ENCODE data around the gene TANC2.

Gene TANC2

DNA sequence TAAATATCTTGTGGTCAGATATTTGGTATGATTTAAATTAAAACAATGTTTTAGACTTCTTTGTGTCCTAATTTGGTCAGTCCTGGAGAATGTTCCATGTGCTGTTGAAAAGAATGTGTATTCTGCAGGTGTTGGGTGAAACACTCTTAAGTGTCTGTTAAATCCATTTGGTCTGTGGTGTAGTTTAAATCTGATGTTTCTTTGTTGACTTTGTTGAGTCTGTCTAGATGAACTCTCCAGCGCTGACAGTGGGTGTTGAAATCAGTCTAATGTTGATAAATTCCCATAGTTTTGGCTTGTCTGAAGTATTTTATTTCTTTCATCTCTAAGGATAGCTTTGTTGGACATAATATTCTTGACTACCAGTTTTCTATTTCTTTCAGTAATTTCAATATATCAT lies 18.8 kb downstream of the TANC2 start:
- Histone ChIP-seq H3K4me3 (ENCODE audit: low read depth in 1 of 2, low read length in 2 of 2) (no peak overlapping the region), H3K27ac (ENCODE audit: low read depth, low read length) (no peak overlapping the region), H3K9me3 (ENCODE audit: low read length) (peaks cover 6% of the 10 kb centered on the region), H3K27me3 (ENCODE audit: control insufficient read depth in 1 of 2, insufficient read depth in 2 of 2, low read length in 2 of 2) (no peaks in the 10 kb centered on the region), H3K4me1 (ENCODE audit: insufficient read depth, low read length) (no peaks in the 10 kb centered on the region), H3K9ac (ENCODE audit: low read length) (no peak overlapping the region), H3K36me3 (ENCODE audit: insufficient read depth, low read length) (no peaks in the 10 kb centered on the region)

DNA sequence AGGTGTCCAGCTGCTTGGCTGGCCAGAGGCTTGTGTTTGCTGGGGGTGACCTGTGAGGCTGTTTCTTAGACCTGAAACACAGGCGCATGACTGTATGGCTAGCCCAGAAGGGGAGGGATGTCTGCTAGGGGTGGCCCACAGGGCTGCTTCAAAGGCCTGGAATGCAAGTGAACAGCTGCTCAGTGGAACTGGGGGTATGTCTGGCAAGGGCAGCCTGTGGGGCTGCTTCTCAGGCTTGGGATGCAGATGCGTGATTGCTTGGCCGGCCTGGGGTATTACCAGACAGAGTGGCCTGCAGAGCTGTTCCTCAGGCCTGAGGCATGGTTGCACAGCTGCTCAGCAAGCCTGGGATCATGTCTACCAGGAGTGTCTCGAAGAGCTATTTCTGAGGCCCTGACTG lies 20.5 kb downstream of the TANC2 start:
- Histone ChIP-seq H3K36me3 (ENCODE audit: insufficient read depth, low read length) (no peaks in the 10 kb centered on the region), H3K9me3 (ENCODE audit: low read length) (peaks cover 6% of the 10 kb centered on the region), H3K4me1 (ENCODE audit: insufficient read depth, low read length) (no peaks in the 10 kb centered on the region), H3K27me3 (ENCODE audit: control insufficient read depth in 1 of 2, insufficient read depth in 2 of 2, low read length in 2 of 2) (no peaks in the 10 kb centered on the region), H3K27ac (ENCODE audit: low read depth, low read length) (no peak overlapping the region), H3K9ac (ENCODE audit: low read length) (no peak overlapping the region), H3K4me3 (ENCODE audit: low read depth in 1 of 2, low read length in 2 of 2) (no peak overlapping the region)

DNA sequence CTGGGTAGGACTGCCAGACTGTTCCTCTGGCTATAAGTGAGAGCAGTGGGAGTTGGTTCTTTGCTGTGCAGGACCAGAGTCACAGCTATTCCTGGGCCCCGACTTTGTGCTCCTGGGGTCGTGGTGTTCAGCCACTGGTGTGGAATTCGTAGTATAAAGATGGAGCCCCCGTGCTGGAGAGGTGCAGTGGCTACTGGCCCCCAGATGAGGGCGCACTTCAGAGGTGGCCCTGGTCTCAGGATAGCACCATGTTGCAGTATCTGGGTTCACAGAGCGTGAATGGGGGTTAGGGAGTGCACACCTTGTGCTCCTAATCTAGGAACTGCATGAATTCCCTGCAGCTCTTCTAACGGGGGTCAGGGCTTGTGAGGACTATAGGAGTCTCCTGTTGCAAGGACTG lies 21.1 kb downstream of the TANC2 start:
- Histone ChIP-seq H3K4me1 (ENCODE audit: insufficient read depth, low read length) (no peaks in the 10 kb centered on the region), H3K27me3 (ENCODE audit: control insufficient read depth in 1 of 2, insufficient read depth in 2 of 2, low read length in 2 of 2) (no peaks in the 10 kb centered on the region), H3K9ac (ENCODE audit: low read length) (no peak overlapping the region), H3K9me3 (ENCODE audit: low read length) (peaks cover 6% of the 10 kb centered on the region), H3K27ac (ENCODE audit: low read depth, low read length) (no peak overlapping the region), H3K36me3 (ENCODE audit: insufficient read depth, low read length) (no peaks in the 10 kb centered on the region), H3K4me3 (ENCODE audit: low read depth in 1 of 2, low read length in 2 of 2) (no peak overlapping the region)

DNA sequence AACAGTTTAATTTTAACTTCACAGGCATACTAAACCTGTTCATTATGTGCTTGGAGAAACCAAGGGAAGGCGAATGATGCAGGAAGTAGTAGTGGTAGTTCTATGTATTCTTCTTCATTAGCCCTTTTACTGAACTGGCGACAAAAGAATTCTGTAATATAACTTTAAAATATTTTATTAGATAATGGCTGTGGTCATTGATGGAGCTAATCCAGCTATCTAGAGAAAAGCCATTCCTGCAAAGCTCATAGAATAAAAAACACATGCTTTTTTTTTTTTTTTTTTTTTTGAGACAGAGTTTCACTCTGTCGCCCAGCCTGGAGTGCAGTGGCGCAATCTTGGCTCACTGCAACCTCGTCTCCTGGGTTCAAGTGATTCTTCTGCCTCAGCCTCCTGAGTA lies 23.5 kb downstream of the TANC2 start:
- H3K27me3 ChIP-seq (ENCODE audit: control insufficient read depth in 1 of 2, insufficient read depth in 2 of 2, low read length in 2 of 2): no peaks in the 10 kb centered on the region
- H3K4me3 ChIP-seq (ENCODE audit: low read depth in 1 of 2, low read length in 2 of 2): no peak overlapping the region

DNA sequence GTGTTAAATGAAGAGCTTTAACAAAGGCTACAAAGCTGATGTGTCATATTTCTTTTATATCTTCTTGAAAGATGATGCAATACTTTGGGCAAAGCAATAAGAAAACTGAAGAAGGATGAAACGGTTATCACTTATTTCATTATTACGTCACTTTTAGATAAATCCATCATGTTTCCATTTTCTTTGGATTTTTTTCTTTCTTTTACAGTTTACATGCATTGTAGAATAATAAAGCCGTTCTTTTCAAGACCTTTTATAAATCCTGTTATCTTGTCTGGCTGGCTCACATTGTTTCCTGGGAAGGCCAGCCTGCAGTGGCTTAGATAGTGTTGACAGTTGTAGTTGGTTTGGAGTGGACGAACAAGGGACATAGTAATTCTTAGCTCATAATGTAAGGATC lies 28.9 kb downstream of the TANC2 start:
- Histone ChIP-seq H3K36me3 (ENCODE audit: insufficient read depth, low read length) (no peaks in the 10 kb centered on the region), H3K9ac (ENCODE audit: low read length) (no peak overlapping the region), H3K4me1 (ENCODE audit: insufficient read depth, low read length) (no peaks in the 10 kb centered on the region), H3K9me3 (ENCODE audit: low read length) (no peaks in the 10 kb centered on the region), H3K4me3 (ENCODE audit: low read depth in 1 of 2, low read length in 2 of 2) (no peak overlapping the region), H3K27me3 (ENCODE audit: control insufficient read depth in 1 of 2, insufficient read depth in 2 of 2, low read length in 2 of 2) (no peaks in the 10 kb centered on the region), H3K27ac (ENCODE audit: low read depth, low read length) (no peak overlapping the region)

More for the DNA sequence above, 23.5 kb downstream of the TANC2 start:
- H3K9ac ChIP-seq (ENCODE audit: low read length): no peak overlapping the region
- no peaks in the 10 kb centered on the region for H3K9me3 ChIP-seq (ENCODE audit: low read length)
- H3K4me1 ChIP-seq (ENCODE audit: insufficient read depth, low read length): no peaks in the 10 kb centered on the region
- H3K36me3 ChIP-seq (ENCODE audit: insufficient read depth, low read length): no peaks in the 10 kb centered on the region
- H3K27ac ChIP-seq (ENCODE audit: low read depth, low read length): no peak overlapping the region

DNA sequence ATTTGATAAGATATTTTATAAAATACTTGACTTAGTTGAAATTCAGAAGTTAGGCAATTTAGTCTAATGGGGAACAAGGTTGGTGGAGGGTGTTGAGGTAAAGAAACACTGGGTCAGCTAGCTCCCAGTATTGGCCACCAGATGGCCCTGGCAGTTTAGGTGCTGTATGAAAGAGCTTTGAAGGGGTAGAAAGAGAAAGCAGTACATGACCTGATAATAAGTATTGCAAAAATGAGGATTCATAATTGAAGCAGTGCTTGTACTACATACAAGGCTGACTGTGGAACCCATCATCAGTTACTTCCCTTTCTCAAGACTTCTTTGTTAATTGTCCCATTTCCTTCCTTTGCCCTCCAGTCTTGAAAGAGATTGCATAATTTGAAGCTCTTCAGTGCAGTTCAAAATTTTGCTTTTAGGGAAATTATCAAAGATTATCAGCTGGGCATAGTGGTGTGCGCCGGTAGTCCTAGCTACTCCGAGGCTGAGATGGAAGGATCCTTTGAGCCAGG lies 29.4 kb downstream of the TANC2 start:
- Histone ChIP-seq H3K9me3 (ENCODE audit: low read length) (no peaks in the 10 kb centered on the region), H3K27me3 (ENCODE audit: control insufficient read depth in 1 of 2, insufficient read depth in 2 of 2, low read length in 2 of 2) (no peaks in the 10 kb centered on the region), H3K27ac (ENCODE audit: low read depth, low read length) (no peak overlapping the region), H3K9ac (ENCODE audit: low read length) (no peak overlapping the region), H3K4me3 (ENCODE audit: low read depth in 1 of 2, low read length in 2 of 2) (no peak overlapping the region), H3K4me1 (ENCODE audit: insufficient read depth, low read length) (no peaks in the 10 kb centered on the region), H3K36me3 (ENCODE audit: insufficient read depth, low read length) (no peaks in the 10 kb centered on the region)

DNA sequence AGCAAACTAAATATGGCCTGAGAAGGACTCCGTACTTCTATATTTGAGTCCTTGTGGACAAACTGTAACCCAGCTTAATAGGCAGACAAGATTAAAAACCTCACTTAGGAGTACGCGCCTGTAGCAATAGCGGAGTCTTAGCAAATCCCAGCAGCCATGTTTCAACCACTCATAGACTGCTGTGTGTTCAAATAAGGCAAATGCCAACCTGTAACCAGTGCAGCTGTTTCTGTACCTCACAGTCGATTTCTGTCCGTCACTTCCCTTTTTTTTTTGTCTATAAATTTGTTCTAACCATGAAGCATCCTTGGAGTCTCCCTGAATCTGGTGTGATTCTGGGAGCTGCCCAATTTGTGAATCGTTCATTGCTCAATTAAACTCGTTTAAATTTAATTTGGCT lies 30.2 kb downstream of the TANC2 start:
- no peaks in the 10 kb centered on the region for H3K27me3 ChIP-seq (ENCODE audit: control insufficient read depth in 1 of 2, insufficient read depth in 2 of 2, low read length in 2 of 2)
- H3K4me3 ChIP-seq (ENCODE audit: low read depth in 1 of 2, low read length in 2 of 2): no peak overlapping the region

DNA sequence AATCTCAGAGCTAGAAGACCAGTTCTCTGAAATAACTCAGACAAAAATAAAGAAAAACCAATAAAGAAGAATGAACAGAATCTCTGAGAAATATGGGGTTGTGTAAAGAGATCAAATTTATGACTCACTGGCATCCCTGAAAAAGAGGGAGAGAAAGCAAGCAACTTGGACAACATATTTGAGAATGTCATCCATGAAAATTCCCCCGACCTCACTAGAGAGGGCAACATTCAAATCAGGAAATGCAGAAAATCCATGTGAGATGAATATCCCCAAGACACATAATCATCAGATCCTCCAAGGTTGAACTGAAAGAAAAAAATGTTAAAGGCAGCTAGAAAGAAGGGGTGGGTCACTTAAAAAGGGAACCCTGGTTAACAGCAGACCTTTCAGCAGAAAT lies 32.1 kb downstream of the TANC2 start:
- no peaks in the 10 kb centered on the region for H3K27me3 ChIP-seq (ENCODE audit: control insufficient read depth in 1 of 2, insufficient read depth in 2 of 2, low read length in 2 of 2)
- H3K9ac ChIP-seq (ENCODE audit: low read length): no peak overlapping the region
- H3K4me1 ChIP-seq (ENCODE audit: insufficient read depth, low read length): no peaks in the 10 kb centered on the region
- no peaks in the 10 kb centered on the region for H3K9me3 ChIP-seq (ENCODE audit: low read length)
- H3K36me3 ChIP-seq (ENCODE audit: insufficient read depth, low read length): no peaks in the 10 kb centered on the region
- H3K4me3 ChIP-seq (ENCODE audit: low read depth in 1 of 2, low read length in 2 of 2): no peak overlapping the region
- H3K27ac ChIP-seq (ENCODE audit: low read depth, low read length): no peak overlapping the region

More for the DNA sequence above, 30.2 kb downstream of the TANC2 start:
- no peaks in the 10 kb centered on the region for H3K36me3 ChIP-seq (ENCODE audit: insufficient read depth, low read length)
- no peaks in the 10 kb centered on the region for H3K9me3 ChIP-seq (ENCODE audit: low read length)
- H3K9ac ChIP-seq (ENCODE audit: low read length): no peak overlapping the region
- H3K4me1 ChIP-seq (ENCODE audit: insufficient read depth, low read length): no peaks in the 10 kb centered on the region
- H3K27ac ChIP-seq (ENCODE audit: low read depth, low read length): no peak overlapping the region

DNA sequence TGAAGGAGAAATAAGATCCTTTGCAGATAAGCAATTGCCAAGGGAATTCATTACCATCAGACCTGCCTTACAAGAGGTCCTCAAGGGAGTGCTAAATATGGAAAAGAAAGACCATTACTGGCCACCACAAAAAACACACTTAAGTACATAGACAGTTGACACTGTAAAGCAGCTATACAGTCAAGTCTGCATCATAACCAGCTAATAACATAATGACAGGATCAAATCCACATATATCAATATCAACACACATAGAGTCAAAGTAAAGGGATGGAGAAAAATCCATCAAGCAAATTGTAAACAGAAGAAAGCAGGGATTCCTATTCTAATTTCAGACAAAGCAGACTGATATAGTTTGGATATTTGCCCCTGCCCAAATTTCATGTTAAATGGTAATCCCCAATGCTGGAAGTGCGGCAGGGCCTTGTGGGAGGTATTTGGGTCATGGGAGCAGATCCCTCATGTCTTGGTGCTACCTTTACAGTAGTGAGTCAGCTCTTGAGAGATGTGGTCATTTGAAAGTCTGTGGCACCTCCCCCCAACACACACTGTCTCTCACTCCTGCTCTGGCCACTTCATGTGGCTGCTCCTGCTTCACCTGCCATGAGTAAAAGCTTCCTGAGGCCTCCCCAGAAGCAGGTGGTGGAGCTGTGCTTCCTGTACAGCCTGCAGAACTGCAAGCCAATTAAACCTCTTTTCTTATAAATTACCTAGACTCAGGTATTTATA lies 32.8 kb downstream of the TANC2 start:
- Histone ChIP-seq H3K27me3 (ENCODE audit: control insufficient read depth in 1 of 2, insufficient read depth in 2 of 2, low read length in 2 of 2) (no peaks in the 10 kb centered on the region), H3K4me3 (ENCODE audit: low read depth in 1 of 2, low read length in 2 of 2) (no peak overlapping the region), H3K36me3 (ENCODE audit: insufficient read depth, low read length) (no peaks in the 10 kb centered on the region), H3K27ac (ENCODE audit: low read depth, low read length) (no peak overlapping the region), H3K9ac (ENCODE audit: low read length) (no peak overlapping the region), H3K9me3 (ENCODE audit: low read length) (no peaks in the 10 kb centered on the region), H3K4me1 (ENCODE audit: insufficient read depth, low read length) (no peaks in the 10 kb centered on the region)

DNA sequence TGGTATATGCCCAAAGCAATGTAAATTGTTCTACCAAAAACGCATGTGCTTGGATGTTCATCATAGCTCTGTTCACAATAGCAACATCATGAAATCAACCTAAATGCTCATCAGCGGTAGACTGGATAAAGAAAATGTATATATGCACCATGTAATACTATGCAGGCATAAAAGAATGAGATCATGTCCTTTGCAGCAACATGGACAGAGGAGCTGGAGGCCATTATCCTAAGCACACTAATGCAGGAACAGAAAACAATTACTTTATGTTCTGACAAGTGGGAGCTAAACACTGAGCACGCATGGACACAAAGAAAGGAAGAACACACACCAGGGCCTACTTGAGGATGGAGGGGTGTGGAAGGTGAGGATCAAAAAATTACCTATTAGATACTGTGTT lies 33.7 kb downstream of the TANC2 start:
- Histone ChIP-seq H3K27ac (ENCODE audit: low read depth, low read length) (no peak overlapping the region), H3K27me3 (ENCODE audit: control insufficient read depth in 1 of 2, insufficient read depth in 2 of 2, low read length in 2 of 2) (no peaks in the 10 kb centered on the region), H3K9ac (ENCODE audit: low read length) (no peak overlapping the region), H3K9me3 (ENCODE audit: low read length) (no peaks in the 10 kb centered on the region), H3K4me1 (ENCODE audit: insufficient read depth, low read length) (no peaks in the 10 kb centered on the region), H3K36me3 (ENCODE audit: insufficient read depth, low read length) (no peaks in the 10 kb centered on the region), H3K4me3 (ENCODE audit: low read depth in 1 of 2, low read length in 2 of 2) (no peak overlapping the region)

DNA sequence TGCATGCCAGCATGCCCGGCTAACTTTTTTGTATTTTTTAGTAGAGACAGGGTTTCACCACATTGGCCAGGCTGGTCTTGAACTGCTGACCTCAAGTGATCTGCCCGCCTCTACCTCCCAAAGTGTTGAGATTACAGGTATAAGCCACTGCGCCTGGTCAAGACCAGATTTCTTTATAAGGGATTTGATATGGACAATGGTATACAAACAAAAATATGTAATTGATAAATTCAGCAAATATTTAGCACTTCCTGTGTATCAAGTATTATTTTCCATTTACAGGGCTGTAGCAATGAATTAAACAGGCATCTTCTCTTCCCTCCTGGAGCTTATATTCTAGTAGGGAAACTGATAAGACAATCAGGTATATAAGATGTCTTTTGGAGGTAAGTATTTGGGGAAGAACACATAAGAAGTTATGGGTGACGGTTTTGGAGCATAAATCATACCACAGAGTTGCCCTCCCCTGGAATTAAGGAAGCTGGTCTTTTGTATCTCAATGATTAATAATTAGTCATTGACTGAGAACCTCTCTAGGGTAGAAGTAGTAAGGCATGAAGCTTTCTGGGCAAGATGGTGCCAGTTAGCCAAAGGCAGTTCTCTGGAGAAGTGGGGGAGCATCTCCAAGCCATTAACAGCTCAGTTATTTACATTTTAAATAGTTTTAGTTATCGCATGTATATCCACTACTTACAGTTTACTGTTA lies 35.8 kb downstream of the TANC2 start:
- Histone ChIP-seq H3K27me3 (ENCODE audit: control insufficient read depth in 1 of 2, insufficient read depth in 2 of 2, low read length in 2 of 2) (no peaks in the 10 kb centered on the region), H3K36me3 (ENCODE audit: insufficient read depth, low read length) (no peaks in the 10 kb centered on the region), H3K27ac (ENCODE audit: low read depth, low read length) (no peak overlapping the region), H3K4me3 (ENCODE audit: low read depth in 1 of 2, low read length in 2 of 2) (no peak overlapping the region), H3K4me1 (ENCODE audit: insufficient read depth, low read length) (no peaks in the 10 kb centered on the region), H3K9me3 (ENCODE audit: low read length) (no peaks in the 10 kb centered on the region), H3K9ac (ENCODE audit: low read length) (no peak overlapping the region)

DNA sequence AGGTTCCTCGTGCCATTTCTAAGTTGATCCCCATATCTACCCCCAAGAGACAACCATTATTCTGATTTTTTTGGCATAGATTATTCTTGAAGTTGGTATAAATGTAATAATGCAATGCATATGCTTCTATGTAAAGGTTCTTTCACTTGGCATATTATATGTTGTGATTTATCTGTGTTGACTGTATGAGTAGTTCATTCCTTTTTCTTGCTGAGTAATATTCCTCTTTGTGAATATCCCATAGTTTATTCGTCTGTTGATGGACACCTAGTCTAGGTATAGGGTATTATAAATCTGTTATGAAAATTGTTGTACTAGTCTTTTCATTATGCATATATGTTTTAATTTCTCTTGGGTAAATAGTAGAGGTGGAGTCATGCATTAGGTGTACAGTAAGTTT lies 36.6 kb downstream of the TANC2 start:
- H3K9ac ChIP-seq (ENCODE audit: low read length): no peak overlapping the region
- H3K27me3 ChIP-seq (ENCODE audit: control insufficient read depth in 1 of 2, insufficient read depth in 2 of 2, low read length in 2 of 2): no peaks in the 10 kb centered on the region
- H3K4me3 ChIP-seq (ENCODE audit: low read depth in 1 of 2, low read length in 2 of 2): no peak overlapping the region
- H3K9me3 ChIP-seq (ENCODE audit: low read length): no peaks in the 10 kb centered on the region
- no peaks in the 10 kb centered on the region for H3K36me3 ChIP-seq (ENCODE audit: insufficient read depth, low read length)
- no peaks in the 10 kb centered on the region for H3K4me1 ChIP-seq (ENCODE audit: insufficient read depth, low read length)
- no peak overlapping the region for H3K27ac ChIP-seq (ENCODE audit: low read depth, low read length)
